GM19023 (cell line): Measurements from ENCODE around the gene NOL4.
"Not testable (repeated sequence)": the region's sequence is repeated elsewhere in the genome, so short reads cannot be mapped to it uniquely, and the experiment has no call there.

Source experiments
- ATAC-seq: cut with Tn5 transposase; IDR thresholded peaks from one replicate; pipeline ENCODE4 v1.9.1; 2021; ENCODE audit warnings: mild to moderate bottlenecking, moderate library complexity; ENCODE audit not compliant: unreplicated experiment

Gene NOL4, protein sequence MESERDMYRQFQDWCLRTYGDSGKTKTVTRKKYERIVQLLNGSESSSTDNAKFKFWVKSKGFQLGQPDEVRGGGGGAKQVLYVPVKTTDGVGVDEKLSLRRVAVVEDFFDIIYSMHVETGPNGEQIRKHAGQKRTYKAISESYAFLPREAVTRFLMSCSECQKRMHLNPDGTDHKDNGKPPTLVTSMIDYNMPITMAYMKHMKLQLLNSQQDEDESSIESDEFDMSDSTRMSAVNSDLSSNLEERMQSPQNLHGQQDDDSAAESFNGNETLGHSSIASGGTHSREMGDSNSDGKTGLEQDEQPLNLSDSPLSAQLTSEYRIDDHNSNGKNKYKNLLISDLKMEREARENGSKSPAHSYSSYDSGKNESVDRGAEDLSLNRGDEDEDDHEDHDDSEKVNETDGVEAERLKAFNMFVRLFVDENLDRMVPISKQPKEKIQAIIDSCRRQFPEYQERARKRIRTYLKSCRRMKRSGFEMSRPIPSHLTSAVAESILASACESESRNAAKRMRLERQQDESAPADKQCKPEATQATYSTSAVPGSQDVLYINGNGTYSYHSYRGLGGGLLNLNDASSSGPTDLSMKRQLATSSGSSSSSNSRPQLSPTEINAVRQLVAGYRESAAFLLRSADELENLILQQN

DNA sequence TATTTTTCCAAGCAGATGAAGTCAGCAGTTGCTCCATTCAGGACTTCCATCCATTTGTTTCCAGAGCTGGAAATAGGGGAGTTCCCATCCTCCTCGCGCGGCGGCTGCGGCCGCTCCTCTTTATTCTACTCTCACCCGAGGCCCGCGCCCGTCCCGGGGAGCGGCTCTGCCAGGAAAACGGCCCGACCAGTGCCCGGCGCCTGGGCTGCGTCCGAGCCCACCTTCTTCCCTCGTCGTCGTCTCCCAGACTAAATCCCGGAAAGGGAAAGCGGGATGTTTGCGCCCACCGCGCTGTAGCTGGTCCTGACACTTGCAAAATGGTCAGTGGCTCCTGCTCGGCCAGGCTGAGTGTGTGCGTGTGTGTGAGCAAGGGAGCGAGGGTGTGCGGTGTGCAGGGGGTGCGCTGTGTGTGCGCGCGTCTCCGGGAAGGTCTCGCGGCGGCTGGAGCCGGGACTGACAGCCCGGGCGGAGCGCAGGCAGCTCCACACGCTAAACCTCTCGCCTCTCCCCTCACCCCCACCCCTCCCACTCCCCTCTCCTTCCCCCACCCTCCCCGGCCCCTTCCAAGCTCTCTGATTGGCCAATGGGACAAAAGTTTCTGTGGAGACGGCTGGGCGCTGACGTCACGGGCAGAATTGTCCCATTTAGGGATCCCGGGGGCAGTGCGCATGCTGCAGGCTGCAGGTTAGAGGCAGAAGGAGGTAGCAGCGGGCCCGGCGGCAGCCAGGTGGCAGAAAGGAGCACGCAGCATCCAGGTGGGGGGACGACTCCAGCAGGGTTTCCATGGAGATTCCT lies at the start of gene NOL4:
Gene NOL4 (minus strand): TSS at position 491 of the 795 bp plus-strand sequence. CDS start 1,660 bp downstream, outside the sequence.
- no peak for ATAC-seq

DNA sequence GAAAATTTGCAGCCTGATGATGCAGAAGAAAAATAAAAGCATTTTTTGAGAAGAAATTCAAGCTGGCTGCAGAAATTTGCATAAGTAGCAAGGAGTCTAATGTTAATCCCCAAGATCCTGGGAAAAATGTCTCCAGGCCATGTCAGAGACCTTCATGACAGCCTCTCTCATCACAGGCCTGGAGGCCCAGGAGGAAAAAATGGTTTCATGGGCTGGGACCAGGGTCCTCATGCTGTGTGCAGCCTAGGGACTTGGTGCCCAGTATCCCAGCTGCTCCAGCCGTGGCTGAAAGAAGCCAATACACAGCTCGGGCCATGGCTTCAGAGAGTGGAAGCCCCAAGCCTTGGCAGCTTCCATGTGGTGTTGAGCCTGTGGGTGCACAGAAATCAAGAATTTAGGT lies 41.3 kb upstream of the NOL4 start:
- not testable (repeated sequence) for ATAC-seq

DNA sequence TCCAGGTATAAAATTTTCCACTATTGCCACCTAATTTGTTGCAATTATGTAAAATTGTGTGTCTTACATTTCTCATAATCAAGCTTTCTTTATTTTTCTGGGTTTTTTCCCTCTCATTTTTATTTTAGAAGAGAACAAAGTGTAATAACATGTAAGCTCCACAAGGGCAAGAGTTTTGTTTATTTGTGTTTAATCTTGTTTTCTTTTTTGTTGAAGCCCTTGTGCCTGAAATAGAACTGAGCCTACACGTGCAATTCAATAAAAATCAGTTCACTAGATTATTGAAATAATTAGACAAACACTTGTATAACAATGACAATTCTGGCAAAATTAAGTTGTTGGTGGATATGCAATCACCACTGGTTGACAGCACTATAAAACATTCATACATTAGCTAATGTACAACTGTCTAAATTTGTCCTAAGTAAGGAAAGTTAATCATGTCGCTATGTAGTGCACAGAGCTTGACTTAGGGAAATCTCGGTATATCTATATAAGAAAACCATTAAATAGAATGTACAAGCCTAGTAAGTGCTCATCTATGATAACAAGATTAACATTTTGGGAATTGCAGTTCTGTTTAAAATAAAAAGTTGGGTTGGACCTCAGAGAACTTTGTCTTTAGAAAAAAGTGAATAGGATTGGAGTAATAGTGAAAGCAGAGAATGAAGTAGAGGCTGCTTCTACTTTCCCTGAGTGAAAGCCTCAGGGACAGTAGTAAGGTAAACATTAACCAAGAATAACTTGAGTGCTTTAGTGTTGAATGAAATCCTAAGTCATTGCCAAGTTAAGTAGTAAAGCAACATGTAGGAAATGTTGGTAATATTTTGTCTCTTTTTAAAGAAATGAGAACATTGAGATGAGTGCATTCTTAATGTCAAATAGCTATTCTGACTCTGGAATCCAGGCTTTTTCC lies 37.4 kb upstream of the NOL4 start:
- ATAC-seq, result no peak

DNA sequence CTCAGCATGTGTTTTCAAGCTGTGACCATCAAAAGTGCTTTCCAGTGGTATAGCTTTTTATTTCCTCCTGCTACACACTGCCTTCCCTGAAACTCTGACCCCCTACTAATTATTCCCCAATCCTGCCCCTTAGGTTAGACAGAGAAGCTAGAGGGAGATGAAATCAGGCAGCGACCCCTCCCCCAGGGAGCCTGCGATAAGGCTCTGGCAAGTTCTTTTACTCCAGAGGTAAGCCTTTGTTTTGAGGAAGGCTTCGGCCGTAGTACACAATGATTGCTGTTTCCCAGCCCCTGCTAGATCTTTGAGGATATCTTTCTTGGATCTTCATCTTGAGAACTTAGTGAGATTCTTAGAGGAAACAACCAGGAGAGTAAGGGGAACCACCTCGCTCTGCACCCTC lies 33.5 kb upstream of the NOL4 start:
- ATAC-seq, result no peak

DNA sequence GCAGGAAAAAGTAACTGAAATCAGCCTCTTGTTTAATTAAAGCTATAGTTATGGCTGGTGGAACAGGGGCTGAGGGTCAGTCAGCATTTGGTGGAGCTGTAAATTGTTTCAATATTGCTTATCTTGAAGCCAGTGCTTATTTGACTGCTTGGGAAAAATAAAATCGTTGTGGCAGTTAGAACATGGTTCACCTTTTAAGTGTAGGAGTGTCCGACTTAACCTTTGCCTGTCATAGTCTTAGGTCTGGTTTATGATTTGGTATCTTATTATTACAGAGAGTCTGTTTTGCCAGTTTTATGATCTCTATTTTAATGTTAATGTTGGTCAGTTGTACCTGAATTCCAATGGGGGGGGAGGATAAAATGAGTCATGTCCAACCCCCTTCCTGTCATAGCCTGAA lies 27.2 kb upstream of the NOL4 start:
- no peak for ATAC-seq

DNA sequence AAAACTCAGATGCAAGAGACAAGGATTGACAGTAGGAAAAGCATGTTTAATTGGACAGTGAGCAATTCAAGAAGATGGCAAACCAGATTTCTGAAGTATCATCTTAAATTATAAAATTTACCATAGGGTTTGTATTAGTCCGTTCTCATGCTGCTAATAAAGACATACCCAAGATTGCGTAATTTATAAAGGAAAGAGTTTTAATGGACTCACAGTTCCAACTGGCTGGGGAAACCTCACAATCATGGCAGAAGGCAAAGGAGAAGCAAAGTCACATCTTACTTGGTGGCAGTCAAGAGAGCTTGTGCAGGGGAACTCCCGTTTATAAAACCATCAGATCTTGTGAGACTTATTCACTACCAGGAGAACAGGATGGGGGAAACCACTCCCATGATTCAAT lies 24.0 kb upstream of the NOL4 start:
- no peak for ATAC-seq

DNA sequence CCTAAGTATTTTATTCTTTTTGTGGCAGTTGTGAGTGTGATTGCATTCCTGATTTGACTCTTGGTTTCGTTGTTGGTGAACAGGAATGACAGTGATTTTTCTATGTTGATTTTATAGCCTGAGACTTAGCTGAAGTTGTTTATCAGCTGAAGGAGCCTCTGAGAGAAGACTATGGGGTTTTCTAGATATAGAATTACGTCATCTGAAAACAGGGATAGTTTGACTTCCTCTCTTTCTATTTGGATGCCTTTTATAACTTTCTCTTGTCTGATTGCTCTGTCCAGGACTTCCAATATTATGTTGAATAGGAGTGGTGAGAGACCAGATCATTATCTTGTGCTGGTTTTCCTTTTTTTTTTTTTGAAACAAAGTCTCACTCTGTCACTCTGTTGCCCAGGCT lies 18.0 kb upstream of the NOL4 start:
- ATAC-seq, result no peak

DNA sequence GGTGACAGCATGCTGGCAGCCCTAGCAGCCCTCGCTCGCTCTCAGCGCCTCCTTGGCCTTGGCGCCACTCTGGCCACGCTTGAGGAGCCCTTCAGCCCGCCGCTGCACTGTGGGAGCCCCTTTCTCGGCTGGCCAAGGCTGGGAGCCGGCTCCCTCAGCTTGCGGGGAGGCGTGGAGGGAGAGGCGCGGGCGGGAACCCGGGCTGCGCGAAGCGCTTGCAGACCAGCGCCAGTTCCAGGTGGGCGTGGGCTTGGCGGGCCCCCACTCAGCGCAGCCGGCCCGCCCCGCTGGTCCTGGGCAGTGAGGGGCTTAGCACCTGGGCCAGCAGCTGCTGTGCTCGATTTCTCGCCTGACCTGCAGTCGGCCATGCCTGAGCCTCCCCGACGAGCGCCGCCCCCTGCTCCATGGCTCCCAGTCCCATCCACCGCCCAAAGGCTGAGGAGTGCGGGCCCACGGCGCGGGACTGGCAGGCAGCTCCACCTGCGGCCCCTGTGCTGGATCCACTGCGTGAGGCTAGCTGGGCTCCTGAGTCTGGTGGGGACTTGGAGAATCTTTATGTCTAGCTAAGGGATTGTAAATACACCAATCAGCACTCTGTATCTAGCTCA lies 9.2 kb upstream of the NOL4 start:
- not testable (repeated sequence) for ATAC-seq

DNA sequence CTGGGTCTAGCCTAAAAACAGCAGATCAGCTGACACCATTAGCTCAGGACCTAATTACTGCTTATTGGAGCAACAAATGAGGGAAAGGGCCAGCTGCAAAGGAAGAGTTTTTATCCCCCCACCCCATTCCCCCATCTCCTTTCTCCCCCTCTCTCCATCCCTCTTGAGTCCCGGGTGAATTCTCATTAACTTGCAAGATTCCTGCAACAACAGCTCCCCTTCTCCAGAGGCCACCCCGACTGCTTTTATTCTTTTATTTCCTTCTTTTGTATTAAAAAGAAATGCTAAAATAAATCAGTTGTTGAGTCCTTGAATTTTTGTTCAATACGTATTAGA lies 473 bp upstream of the NOL4 start:
- ATAC-seq, result no peak

DNA sequence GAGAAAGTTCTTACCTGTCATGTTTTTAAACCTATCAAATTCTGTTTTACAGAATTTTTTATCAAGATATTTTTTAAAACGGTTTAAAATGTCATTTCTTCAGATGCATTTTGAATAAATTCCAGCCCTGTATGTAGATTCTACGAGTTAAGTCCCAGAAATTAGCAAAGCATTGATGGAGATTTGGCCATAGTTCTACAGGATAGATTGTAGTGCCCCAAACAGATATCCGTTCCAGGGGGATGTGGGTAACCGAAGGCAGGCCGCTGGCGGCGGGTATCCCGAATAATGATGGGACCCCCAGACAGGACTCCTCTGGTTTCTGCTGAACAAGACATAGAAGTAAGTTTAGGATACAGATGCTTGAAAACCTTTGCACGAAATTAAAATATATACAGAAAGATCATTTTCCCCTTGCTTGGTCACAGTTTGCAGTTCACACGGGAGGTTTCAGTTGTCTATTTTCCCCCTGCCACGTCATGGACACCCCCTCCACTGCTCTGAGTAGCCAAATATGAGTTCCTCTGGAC lies 755 bp downstream of the NOL4 start:
- no peak for ATAC-seq

DNA sequence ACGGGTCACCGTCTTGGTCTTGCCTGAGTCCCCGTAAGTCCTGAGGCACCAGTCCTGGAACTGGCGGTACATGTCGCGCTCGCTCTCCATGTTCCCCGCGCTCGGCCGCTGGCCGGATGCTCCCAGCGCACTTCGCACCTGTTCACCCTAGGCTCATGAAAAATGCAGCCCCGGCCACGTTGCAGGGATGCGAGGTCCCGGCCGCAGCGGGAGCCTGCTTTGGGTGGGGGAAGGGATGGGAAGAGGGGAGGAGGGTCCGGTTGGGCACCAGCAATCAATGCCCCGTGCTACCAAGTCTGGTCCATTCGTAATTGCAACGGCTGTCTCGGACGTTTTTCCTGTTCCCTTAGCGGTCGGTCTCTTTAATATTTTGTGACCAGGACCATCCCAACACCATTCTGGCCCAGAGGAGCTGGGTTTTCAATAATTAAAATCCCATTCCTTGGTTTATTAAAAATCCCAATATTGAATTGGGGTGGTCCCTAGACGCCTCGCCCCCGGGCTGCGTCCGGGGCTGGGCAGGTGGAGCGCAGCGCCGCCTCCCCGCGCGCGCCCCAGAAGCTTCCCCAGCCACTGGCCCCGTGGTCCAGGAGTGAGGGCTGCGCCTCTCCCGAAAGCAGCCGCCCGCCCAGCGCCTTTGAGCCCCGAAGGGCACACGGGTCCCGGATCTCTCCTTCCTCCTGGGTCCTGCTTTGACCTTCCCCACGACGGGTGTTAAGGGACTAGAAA lies 1.4 kb downstream of the NOL4 start:
- ATAC-seq, result peak; percentile 16

DNA sequence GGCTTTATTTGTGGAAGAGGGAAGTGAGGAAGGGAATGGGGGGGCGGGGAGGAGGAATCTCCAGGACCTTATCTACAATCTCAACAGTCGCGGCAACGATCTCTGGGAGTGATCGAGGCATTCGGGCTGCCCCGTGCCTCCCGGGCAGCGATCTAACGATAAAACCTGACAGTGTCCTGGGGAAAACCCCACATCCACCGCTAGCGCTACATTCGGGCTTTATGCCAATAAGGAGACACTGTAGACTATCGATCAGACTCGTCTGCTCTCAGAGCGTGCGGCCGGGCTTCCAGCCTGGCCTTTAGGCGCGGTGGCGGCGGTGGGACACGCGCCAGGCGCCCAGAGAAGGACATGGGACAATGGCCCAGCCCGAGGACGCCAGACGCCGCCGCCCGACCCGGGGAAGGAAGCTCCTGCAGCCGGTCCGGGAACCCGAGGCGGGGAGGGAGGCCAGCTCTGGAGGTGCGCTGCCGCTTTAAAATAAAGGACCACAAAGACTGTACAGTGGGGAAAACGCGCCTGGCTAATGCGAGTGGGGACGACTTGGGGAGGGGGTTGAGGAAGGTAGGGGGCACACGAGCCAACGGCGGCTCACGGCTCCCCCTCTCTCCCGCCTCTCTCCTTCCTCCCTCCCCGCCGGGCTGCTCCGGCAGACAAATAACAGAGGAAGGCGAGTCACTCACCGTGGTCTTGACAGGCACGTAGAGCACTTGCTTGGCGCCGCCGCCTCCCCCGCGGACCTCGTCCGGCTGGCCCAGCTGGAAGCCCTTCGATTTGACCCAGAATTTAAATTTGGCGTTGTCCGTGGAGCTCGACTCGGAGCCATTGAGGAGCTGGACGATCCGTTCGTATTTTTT lies 2.2 kb downstream of the NOL4 start:
- ATAC-seq, result peak; percentile 59

DNA sequence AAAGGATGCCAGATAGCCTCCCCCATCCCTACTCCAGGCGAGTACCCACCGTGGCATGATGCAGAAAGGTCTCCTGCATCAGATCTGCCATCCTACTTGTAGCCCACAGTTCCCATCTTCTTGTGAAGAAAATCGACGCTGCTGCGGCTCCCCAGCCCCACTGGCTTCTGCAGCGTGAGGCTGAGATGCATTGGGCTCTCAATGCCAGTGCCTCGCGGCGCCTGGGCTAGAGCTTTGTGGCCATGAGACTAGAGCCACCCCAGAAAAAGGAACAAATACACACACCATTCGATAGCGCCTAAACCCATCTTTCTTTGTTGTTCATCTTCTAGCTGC lies 2.8 kb downstream of the NOL4 start:
- ATAC-seq, result no peak

DNA sequence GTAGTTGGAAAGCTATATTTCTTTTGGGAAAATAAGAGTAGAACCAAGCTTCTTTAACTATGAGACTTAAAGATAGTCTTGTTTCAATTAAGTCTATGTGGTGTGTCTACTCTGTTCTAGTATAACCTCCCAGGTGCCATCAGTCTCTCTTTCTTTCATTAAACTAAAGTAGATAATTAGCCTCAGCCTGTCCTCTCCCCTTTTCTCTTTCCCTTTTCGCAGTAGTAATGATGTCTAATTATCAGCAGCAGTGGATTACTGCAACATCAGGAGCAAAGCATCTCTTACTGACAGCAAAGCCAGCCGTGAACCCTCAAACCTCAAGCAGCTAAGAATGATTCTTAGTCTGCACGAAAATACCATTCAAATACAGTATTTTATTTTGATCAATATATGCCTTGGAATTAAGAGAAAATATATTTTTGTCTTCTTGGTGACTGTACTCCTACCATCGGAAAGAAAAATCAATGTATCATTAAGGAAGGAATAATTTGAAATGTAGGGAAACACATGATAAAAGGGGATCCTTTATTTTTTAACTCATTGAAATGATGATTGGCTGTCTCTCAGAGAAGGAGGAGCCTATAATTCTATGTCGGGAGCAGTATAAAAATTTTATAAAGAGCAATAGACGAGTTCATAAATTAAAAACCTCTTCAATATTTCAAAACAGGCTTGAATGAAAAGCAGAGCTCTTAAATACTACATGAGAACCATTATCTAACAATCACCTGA lies 4.5 kb downstream of the NOL4 start:
- no peak for ATAC-seq

DNA sequence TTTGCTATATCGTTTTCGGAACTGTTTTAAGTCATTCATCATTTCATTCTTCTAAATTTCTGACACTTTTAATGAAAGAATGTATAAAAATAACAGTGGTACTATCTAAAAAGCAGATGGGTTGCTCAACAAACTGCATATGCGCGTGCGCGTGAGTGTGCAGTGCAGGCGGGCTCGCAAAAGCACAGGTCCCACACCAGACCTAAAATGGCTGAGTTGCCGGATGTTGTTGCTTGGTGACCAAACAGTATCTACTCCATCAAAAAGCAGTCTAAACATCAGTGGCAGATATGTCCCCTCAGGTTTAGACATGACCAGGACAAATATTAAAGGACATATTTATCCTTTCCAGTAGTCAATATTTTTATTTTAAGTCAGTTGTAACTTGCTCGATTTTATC lies 5.1 kb downstream of the NOL4 start:
- no peak for ATAC-seq

DNA sequence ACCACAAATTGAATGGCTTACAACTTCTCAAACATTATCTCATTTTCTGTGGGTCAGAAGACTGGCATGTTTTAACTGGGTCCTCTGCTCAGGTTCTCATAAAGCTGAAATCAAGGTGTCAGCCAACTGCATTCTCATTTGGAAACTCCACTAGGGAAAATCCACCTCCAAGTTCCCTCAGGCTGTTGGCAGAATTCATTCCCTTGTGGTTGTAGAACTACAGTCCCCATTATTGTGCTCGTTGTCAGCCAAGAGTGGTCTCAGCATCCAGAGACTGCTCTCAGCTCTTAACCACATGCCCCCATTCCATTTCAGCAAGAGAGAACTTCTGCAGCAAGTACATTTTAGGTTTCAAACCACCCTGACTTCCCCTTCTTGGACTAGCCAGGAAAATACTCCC lies 12.2 kb downstream of the NOL4 start:
- ATAC-seq, result no peak

DNA sequence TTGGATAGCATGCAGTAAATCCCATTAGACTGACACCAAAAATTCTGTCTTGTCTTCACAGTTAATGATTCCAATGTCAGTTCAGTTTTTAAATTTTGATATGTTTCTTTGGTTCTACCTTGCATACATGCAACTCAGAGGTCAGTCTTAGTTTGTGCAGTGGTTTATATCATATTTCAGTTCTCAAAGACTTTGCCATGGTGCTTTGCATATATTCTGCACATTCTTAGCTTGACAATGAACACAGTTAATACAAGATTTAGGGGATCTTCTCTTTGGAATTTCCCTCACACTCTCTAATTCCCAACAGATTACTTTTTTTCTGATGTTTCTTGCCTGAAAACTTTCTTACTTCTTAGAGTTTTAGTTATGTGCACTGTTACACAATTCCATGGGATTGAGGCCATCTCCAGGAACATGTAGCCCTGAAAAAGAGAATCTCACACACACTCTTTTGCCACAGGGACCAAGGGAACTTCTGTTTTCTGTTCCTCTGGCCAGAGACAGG lies 17.3 kb downstream of the NOL4 start:
- ATAC-seq, result no peak

DNA sequence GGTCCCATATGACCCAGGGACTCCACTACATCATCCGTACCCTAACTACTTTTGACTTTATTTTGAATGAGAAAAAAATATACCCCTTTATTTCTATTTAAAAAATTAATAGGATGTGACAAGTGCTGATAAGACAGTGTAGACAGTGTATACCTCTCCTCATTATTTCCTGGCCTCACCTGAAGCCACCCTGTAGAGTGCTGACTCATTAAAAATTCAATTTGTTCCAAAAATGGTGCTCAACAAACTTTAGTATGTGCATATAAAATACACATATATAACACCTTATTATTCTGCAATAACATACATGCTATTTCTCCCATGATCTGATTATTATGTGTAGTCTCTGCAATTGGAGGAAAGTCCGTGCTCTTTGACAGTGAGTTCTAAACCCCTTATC lies 20.8 kb downstream of the NOL4 start:
- no peak for ATAC-seq
